HG03139 (cell line): ENCODE results near the gene EML4.

ENCODE experiments used
- ATAC-seq: cut with Tn5 transposase; IDR thresholded peaks from one replicate; pipeline ENCODE4 v1.9.1; 2021; ENCODE audit not compliant: unreplicated experiment

Gene EML4

GRCh38 chr2:42220566-42220965 lies 51.4 kb downstream of the EML4 start:
- no peak for ATAC-seq

DNA sequence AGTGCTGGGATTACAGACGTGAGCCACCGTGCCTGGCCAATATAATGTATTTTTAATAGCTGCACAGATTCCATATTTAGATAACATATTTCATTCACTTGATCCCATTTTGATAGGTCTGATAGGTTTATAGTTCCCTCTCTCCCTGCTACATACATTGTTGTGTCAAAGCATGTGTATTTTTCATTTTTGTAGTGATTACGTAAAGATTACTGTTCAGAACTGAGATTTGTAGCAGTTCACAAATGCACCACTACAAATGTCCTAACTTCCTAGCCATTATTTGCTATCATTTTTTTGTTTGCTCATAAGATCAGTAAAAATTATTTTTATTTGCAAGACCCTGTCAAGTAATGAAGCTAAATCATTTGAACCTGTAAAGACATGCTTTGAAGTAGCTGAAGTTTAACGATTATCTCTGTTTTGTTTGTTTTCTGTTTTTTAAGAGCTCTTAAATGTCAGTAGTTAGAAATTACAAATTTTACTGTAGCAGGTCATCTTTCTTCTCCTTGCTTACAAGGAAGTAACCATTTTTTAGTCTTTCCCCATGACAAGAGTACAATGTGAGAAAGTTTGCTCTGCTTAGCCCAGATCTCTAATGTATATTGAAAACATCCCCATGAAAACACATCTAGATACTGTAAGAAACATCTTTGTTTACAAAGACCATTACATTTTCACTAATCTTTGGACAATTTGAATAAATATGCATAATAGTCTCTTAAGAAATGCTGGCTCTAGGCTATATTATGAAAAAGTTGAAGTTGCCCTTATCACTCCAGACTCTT lies 54.1 kb downstream of the EML4 start:
- ATAC-seq = no peak

DNA sequence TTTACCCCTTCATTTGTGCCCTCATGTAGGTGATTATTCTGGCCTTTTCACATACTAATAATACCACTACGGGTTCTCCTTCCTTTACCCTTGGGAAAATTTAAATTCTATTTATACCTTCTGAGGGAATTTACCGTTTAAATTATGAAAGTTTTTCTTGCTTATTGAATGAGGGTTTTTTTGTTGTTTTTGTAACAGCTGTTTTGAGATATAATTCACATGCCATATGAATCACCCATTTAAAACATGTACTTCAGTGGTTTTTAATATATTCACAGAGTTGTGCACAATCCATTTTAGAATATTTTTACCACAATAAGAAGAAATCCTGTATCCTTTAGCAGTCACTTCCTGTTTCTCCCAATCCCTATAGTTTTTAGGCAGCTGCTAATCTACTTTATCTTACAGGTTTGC lies 54.7 kb downstream of the EML4 start:
- no peak for ATAC-seq

GRCh38 chr2:42224422-42225067 lies 55.4 kb downstream of the EML4 start:
- no peak for ATAC-seq

DNA sequence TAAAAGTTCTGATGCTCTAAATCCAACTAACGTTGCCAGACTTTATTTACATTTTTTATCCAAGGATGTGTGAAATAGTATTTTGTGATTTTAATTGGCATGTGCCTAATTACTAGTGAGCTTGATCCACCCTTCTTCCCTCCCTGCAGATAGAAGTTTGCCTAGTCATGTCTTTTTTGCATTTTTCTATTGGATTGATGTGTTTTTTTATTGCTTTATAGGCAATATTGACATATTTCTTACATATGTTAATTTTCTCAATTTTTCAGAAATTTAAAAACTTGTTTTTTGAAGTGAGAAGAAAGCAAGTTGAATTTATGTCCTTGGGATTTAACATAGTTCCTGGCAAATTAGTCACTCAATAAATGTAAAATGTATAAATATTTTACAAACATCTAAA lies 56.4 kb downstream of the EML4 start:
- no peak for ATAC-seq

DNA sequence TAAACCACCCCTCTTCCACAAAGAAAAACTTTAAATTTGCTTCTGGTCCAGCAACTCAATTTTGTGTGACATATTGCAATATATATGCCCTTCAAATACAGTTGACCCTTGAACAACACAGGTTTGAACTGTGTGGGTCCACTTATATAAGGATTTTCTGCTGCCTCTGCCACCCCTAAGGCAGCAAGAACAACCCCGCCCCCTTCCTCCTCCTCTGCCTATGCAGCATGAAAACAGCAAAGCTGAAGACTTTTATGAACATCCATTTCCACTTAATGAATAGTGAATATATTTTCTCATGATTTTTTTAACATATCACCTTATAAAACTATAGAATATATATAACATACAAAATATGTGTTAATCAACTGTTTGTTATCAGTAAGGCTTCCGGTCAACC lies 58.3 kb downstream of the EML4 start:
- no peak for ATAC-seq

DNA sequence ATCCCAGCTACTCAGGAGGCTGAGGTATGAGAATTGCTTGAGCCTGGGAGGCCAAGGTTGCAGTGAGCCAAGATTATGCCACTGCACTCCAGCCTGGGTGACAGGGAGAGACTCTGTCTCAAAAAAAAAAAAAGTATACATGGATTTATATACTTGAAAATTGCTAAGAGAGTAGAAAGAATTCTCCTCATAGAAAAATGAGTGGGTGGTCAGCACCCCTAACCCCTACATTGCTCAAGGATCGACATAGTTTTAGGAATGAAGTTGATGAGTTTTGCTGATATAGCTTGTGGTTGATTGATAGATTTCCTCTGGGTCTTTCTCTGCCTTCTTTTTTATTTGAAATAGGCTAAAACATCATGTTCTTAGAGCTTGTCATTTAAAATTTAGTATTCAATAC lies 58.9 kb downstream of the EML4 start:
- no peak for ATAC-seq

GRCh38 chr2:42229949-42230348 lies 60.8 kb downstream of the EML4 start:
- no peak for ATAC-seq

GRCh38 chr2:42230891-42231290 lies 61.7 kb downstream of the EML4 start:
- no peak for ATAC-seq

- no peak for ATAC-seq
These were observed 62.9 kb downstream of the EML4 start for GRCh38 chr2:42232024-42232423.

DNA sequence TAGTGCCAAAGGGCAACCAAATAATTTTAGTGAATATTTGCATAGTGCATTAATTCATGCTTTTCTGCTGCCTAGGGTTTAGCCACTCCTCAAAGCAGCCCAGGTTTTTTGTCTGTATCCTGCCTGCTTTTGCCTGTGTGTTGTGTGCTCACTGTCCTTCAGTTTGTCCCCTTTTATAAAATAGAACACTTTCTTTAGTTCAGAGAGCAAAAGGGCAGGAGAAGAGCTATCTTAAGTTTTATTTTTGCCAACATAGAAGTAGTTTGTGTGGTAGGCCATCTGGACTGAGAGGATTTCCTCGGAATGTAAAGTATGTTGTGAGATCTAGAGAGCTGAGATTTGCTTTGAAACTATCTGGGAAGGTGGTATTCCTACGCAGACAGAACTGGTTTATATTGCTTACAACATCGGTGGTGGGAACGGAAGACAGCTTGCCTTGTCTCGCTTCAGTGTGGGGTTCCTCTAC lies 64.9 kb downstream of the EML4 start:
- ATAC-seq = no peak

- ATAC-seq = no peak
These were observed 67.8 kb downstream of the EML4 start for GRCh38 chr2:42236911-42237310.

DNA sequence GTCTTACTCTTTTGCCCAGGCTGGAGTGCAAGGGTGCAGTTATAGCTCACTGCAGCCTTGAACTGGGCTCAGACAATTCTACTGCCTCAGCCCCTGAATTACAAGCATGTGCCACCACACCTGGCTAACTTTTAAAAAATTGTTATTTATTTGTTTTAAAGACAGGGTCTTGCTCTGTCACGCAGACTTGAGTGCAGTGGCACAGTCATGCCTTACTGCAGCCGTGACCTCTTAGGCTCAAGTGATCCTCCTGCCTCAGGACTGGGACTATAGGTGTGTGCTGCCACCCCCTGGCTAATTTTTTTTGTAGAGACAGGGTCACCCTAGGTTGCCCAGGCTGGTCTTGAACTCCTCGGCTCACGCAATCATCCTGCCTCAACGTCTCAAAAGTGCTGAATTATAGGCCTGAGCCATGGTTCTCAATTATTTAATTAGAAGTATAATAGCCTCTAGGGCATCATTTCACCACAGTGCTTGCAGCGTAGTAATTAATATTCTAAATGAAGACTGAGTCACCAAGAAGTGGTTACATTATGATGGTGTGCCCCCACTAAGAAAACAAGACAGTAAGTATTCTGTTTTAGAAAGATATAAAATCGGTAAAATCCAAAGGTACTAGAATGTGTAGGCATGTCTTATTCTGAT lies 69.6 kb downstream of the EML4 start:
- no peak for ATAC-seq

DNA sequence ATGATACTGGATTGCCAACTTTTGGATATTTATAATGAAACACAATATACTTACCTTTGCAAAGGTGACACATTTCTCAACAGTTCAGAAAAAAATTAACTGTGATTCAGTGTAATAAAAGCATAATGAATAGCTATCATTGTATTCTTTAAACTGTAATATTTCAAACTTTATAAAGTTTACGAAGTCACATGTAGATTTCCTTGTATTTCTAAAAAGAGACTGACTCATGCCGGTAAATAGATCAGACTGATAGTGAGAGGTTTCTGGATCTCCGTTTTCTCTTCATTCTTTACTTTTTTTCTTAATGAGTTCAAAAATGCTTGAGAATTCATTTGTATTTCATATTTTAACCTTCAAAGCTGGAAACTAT lies 70.1 kb downstream of the EML4 start:
- ATAC-seq = no peak

GRCh38 chr2:42239811-42240210 lies 70.7 kb downstream of the EML4 start:
- no peak for ATAC-seq

- no peak for ATAC-seq
These were observed 72.4 kb downstream of the EML4 start for GRCh38 chr2:42241517-42241916.

DNA sequence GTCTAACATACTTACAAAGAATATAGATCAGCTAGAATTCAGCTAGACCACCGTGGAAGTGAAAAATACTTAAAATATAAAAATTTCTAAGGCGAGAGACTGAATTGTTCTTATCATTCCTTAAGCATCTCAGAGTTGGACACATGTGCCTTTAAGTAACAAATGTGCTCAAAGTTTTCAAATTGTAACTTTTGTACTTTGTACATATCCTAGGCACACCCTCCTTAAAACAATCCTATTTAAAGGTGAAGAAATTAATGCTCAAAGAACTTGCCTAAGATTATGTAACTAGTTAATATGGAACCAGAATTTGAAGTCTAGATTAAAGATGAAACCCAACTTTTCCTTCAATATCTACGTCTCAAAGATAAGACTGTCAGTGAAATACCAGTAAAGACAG lies 74.1 kb downstream of the EML4 start:
- ATAC-seq = no peak

GRCh38 chr2:42244520-42244919 lies 75.4 kb downstream of the EML4 start:
- ATAC-seq = no peak

GRCh38 chr2:42245396-42245795 lies 76.2 kb downstream of the EML4 start:
- no peak for ATAC-seq

DNA sequence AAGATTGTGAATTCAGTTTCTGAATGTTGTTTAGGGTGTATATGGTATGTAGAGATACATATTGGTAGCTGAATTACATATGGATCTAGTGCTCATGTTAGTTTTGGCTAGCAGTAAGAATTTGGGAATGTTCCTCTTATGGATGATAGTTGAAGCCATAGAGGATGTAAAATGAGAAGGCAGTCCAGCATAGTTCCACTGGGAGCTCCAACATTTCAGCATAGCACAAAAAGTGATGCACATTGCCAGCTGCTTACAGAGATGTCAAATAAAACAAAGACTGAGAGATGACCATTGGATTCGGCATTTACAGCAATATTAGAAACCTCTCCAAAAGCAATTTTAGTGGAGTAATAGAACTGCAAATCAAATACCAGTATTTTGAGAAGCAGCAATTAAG lies 77.4 kb downstream of the EML4 start:
- no peak for ATAC-seq

GRCh38 chr2:42248846-42249245 lies 79.7 kb downstream of the EML4 start:
- no peak for ATAC-seq

- ATAC-seq = no peak
These were observed 80.1 kb downstream of the EML4 start for GRCh38 chr2:42249284-42249683.
